ENCODE results near the gene CARF.
"Not testable (repeated sequence)": the region's sequence is repeated elsewhere in the genome, so short reads cannot be mapped to it uniquely, and the experiment has no call there.

CARF gene

GRCh38 chr2:202911512-202912341 is at the start of gene CARF, which contains the start of gene WDR12:
TSS of gene CARF (plus strand) at chr2:202912275. CDS start at chr2:202941903, 29,628 bp downstream.
TSS of gene WDR12 (minus strand) at chr2:202911673. CDS start at chr2:202911476, 197 bp downstream.
- DNase-seq (ENCODE audit: low read depth), result peak; percentile 86

- DNase-seq (ENCODE audit: low read depth), result peak; percentile 9
Observed at GRCh38 chr2:202870431-202871299, 41.4 kb upstream of the CARF start.

DNA sequence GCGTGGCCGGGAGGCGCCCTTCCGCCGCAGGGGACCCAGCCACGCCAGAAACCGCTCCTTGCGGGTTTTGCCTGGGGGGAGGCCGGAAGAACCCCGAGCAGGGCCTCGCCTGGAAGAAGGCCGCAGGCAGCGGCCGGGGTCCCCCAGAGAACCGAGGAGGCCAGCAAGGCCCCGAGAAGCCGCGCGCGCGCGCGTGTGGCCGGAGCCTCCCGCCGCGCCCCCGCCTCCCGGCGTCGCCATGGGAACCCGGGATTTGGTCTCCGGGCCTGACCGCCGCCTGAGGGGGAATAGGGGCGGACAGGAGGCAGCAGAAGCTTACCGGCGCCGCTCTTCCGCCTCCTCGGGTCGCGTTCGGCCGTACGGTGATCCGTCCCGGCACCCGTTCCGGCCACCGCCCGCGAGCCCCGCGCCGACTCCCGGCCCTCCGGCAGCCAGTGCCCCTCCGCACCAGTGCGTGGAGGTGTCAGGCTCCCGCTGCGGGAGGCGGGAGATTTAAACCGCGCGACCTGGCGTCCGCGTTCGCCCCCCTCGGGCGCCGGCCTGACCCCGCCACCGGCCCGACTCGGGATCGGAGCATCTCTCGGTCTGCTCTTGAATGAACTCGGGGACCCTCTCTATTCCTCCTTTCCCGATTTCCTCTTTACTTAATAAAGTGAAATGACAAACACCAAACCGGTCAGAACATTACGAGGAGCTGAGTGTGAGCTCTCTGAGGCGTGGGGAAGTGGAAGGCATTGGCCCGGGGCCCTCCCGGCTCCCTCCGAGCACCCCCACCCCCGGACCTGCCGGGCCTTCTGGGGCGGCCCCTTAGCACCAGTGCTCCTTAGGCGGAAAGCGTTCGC is 40.6 kb upstream of the CARF start, which contains the start of gene ICA1L:
Gene ICA1L (minus strand): TSS at position 467 of the 842 bp plus-strand sequence. CDS start 42,757 bp downstream, outside the sequence.
- DNase-seq (ENCODE audit: low read depth), result peak; percentile 12

- DNase-seq (ENCODE audit: low read depth), result no peak
Observed at GRCh38 chr2:202877699-202878098, 34.4 kb upstream of the CARF start.

- no peak for DNase-seq (ENCODE audit: low read depth)
Observed at GRCh38 chr2:202881570-202881969, 30.5 kb upstream of the CARF start.

DNA sequence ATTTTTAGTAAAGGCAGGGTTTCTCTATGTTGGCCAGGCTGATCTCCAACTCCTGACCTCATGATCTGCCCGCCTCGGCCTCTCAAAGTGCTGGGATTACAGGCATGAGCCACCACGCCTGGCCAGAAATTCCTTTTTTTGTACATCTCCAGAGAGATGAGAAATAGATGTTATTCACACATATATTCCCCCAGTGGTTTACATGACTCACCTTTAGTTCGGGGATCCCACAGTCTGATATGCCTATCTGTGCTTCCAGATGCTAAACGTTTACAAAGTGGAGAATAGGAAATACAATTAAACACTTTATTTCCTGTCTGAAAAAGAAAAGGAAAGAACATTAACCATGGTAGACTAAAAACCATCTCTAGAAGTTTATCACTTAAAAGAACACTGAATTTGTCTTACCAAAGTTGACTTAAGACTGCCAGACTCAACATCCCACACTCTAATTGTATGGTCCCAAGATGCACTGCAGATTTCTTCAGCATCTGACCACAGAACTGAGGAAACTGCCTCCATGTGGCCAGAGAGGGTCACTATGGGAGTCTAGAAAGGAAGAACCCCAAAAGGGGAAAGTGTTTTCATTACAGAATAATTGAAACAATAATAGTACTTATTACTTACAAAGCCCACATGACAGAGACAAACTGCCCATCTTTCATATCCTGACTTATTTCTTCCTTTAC is 27.9 kb upstream of the CARF start:
- DNase-seq (ENCODE audit: low read depth), result no peak

DNA sequence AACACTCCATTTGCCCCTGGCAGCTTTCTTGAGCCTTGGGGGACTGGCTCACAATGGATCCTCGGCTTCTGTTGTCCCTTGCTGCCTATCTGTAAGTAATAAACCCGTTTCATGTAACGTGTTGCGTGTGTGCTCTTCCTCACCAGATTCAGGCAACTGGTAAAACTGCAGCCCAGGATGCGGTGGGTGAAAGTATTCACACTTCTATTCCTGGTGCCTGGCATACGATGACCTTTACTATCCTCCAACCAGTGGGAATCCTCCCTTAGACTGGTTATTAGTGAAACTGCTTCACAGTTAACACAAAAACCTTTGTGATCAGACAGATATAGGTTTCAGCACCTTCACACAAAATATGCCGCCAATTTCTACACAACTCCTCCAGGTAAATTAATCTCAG is 26.9 kb upstream of the CARF start:
- no peak for DNase-seq (ENCODE audit: low read depth)

DNA sequence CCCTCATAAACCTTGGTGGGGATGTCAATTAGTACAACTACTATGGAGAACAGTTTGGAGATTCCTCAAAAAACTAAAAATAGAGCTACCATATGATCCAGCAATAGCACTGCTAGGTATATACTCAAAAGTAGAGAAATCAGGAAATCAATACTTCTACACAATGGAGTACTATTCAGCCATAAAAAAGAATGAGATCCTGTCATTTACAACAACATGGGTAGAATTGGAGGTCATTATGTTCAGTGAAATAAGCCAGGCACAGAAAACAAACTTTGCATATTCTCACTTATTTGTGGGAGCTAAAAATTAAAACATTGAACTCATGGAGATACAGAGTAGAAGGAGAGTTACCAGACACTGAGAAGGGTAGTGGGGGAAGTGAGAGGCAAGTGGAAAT is 6.6 kb upstream of the CARF start:
- DNase-seq (ENCODE audit: low read depth), result not testable (repeated sequence)

DNA sequence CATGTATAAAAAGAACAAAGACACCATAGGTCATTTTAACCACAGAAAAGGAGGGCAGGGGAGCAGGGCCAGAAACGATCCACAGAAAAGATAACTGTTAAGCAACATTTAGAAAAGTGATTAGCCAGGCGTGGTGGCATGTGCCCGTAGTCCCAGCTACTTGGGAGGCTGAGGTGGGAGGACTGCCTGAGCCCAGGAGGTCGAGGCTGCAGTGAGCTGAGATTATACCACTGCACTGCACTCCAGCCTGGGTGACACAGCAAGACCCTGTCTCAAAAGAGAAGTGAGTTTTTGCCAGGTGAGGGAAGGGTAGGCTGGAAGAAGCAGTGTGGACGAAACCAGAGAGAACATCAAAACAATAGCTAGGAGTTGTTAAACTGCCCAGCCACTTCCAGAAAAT is 3.9 kb upstream of the CARF start:
- no peak for DNase-seq (ENCODE audit: low read depth)

GRCh38 chr2:202909394-202910192 is 2.5 kb upstream of the CARF start:
- DNase-seq (ENCODE audit: low read depth), result no peak

- not testable (repeated sequence) for DNase-seq (ENCODE audit: low read depth)
Observed at GRCh38 chr2:202910250-202910649, 1.8 kb upstream of the CARF start.

- DNase-seq (ENCODE audit: low read depth), result no peak
Observed at GRCh38 chr2:202910698-202911097, 1.4 kb upstream of the CARF start.

- no peak for DNase-seq (ENCODE audit: low read depth)
Observed at GRCh38 chr2:202911203-202911511, 918 bp upstream of the CARF start.

GRCh38 chr2:202912342-202913201 is 497 bp downstream of the CARF start:
- not testable (repeated sequence) for DNase-seq (ENCODE audit: low read depth)

DNA sequence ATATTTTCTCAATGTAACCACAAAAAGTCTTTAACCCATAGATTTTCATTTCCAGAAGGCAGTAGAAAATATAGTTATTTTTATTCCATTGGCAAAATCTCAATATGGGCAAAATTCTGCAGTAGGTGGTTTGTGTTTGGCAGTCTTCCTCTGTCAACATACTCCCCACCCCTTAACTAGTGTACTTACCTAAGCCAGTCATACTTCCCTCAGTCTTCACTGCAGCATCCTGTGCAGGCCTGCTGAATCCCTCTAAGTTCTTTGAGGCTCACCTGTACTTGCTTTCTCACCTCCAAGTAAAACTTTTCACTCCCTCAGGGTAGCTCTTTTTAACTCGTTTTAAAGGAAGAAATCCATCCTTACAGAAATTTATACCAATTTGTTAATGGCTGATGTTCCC is 6.8 kb downstream of the CARF start:
- no peak for DNase-seq (ENCODE audit: low read depth)

DNA sequence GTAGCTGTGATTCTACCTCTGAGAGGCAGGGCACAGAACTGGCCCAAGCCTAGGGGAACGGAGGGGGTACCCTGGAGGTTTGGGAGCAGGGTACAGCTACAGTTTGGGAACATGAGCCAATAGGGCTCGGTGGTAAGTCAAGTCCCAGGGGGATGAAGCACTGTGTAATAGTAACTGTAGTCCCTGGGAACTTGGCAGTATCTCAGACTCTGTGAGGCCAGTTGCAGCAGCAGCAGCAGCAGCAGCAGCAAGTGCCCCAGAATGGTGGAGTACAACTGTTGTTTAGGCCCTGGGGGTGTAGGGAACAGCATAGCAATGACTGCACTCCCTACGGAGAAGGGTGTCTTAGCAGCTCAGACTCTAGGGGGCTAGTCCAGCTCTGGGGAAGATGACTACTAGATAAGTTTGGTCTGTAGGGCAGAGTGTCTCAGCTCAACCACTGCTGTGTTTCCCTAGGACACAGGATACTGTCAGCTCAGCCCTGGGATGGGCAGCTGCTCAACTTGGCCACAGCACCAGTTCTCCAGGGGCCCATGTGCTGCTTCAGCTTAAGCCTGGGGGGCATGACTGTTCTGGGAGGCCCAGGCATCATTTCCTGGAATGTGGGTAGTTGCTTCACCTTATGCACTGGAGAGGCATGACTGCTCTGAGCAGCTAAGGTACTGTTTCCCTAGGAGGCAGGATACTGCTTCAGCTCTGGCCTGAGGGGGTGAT is 20.5 kb downstream of the CARF start:
- DNase-seq (ENCODE audit: low read depth), result no peak

DNA sequence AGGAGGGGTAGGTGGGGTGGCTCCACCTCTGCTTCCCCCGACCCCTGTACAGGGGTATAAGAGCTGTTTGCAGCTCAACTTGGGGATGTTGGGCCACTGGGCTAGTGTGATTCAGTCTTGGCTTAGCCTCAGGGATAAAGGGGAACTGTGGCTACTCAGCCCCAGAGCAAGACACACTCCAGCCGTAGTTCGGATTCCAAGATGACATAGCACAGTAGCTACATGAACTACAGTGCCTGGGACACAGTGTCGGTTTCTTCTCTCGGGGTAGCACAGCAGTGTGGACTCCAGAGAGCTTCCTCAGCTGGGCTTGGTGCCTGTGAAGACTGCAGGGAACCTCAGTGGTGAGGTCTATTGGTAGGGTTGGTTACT is 21.1 kb downstream of the CARF start:
- DNase-seq (ENCODE audit: low read depth), result no peak

DNA sequence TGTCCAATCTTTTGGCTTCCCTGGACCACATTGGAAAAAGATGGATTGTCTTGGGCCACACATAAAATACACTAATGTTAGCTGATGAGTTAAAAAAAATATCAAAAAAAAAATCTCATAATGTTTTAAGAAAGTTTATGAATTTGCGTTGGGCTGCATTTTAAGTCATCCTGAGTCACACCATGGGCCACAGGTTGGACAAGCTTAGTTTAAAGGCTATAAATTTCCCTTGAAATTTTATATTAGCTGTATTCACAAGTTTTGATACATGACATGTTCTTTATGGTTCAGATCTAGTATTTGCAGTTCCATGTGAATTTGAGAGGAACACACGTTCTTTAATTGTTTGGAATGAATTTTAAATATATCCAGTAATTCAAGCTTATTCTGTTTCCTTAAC is 21.9 kb downstream of the CARF start:
- DNase-seq (ENCODE audit: low read depth), result no peak

- no peak for DNase-seq (ENCODE audit: low read depth)
Observed at GRCh38 chr2:202934456-202934855, 22.4 kb downstream of the CARF start.
